Neuronal stem cell (in vitro differentiated cells): ENCODE measurements around the gene ZNF319.

Source experiments
- DNase-seq: peaks from one replicate; pipeline ENCODE4 v3.0.0-alpha.2; 2013; ENCODE audit warnings: low spot score
- H2AFZ ChIP-seq: one replicate; pipeline ENCODE4 v1.6.1; 2013; ENCODE audit warnings: mild to moderate bottlenecking, low read length, inconsistent platforms
- H2AK5ac ChIP-seq: 2 replicates; pipeline ENCODE4 v1.6.1; 2013; ENCODE audit warnings: low read depth, mild to moderate bottlenecking, inconsistent platforms, low read length, moderate library complexity, mixed read lengths
- H2BK120ac ChIP-seq: 2 replicates; pipeline ENCODE4 v1.6.1; 2013; ENCODE audit warnings: low read depth, mild to moderate bottlenecking, inconsistent platforms, low read length, moderate library complexity, mixed read lengths
- H2BK12ac ChIP-seq: one replicate; pipeline ENCODE4 v1.6.1; 2013; ENCODE audit warnings: low read length, inconsistent platforms
- H2BK15ac ChIP-seq: 2 replicates; pipeline ENCODE4 v1.6.1; 2013; ENCODE audit warnings: mild to moderate bottlenecking, low read length, inconsistent platforms, mixed read lengths
- H2BK5ac ChIP-seq: one replicate; pipeline ENCODE4 v1.6.1; 2013; ENCODE audit warnings: inconsistent platforms, mild to moderate bottlenecking, low read length, moderate library complexity
- H3K14ac ChIP-seq: one replicate; pipeline ENCODE4 v1.6.1; 2013; ENCODE audit warnings: low read length, inconsistent platforms
- H3K18ac ChIP-seq: 2 replicates; pipeline ENCODE4 v1.6.1; 2013; ENCODE audit warnings: low read length, inconsistent platforms
- H3K23ac ChIP-seq: 2 replicates; pipeline ENCODE4 v1.6.1; 2013; ENCODE audit warnings: low read depth, mild to moderate bottlenecking, mixed read lengths, low read length, inconsistent platforms; ENCODE audit not compliant: poor library complexity
- H3K27ac ChIP-seq: replicated peaks from 3 replicates; pipeline ENCODE4 v1.5.1; 2013; ENCODE audit warnings: low read length, inconsistent platforms
- H3K27me3 ChIP-seq, 3 experiments: 2 replicates each; pipeline ENCODE4 v1.6.1; 2013; ENCODE audit warnings: low read length in 3 of 3, mild to moderate bottlenecking in 2 of 3, inconsistent platforms in 1 of 3, low read depth in 1 of 3, mixed read lengths in 1 of 3, moderate library complexity in 1 of 3; ENCODE audit not compliant: control insufficient read depth in 3 of 3, insufficient read depth in 3 of 3
- H3K36me3 ChIP-seq, 2 donors: replicated peaks in 1 of 2; 2 replicates each; pipeline ENCODE4 v1.6.1; 2013; ENCODE audit warnings: low read length in 2 of 2; ENCODE audit not compliant: control insufficient read depth in 2 of 2, insufficient read depth in 2 of 2
- H3K4ac ChIP-seq: 2 replicates; pipeline ENCODE4 v1.6.1; 2013; ENCODE audit warnings: inconsistent platforms, mild to moderate bottlenecking, low read length, moderate library complexity
- H3K4me1 ChIP-seq, 2 donors: 1 replicate in 1 of 2; 2 replicates in 1 of 2; pipeline ENCODE4 v1.6.1; 2013; ENCODE audit warnings: low read length in 2 of 2, low read depth in 1 of 2; ENCODE audit not compliant: control insufficient read depth in 2 of 2, insufficient read depth in 1 of 2
- H3K4me2 ChIP-seq: one replicate; pipeline ENCODE4 v1.6.1; 2013; ENCODE audit warnings: mild to moderate bottlenecking, low read length, inconsistent platforms; ENCODE audit not compliant: insufficient read depth, poor library complexity, severe bottlenecking
- H3K4me3 ChIP-seq, 2 donors: 2 replicates each; pipeline ENCODE4 v1.5.1; 2013; ENCODE audit warnings: low read length in 2 of 2, mild to moderate bottlenecking in 2 of 2, inconsistent platforms in 1 of 2, moderate library complexity in 1 of 2
- H3K79me1 ChIP-seq: one replicate; pipeline ENCODE4 v1.6.1; 2013; ENCODE audit warnings: low read depth, mild to moderate bottlenecking, inconsistent platforms, low read length, moderate library complexity
- H3K9ac ChIP-seq: one replicate; pipeline ENCODE4 v1.6.1; 2013; ENCODE audit warnings: mild to moderate bottlenecking, low read depth, low read length, inconsistent platforms; ENCODE audit not compliant: poor library complexity
- H3K9me3 ChIP-seq, 2 donors: replicated peaks in 1 of 2; 2 replicates each; pipeline versions ENCODE3 to v1.6.1; 2013; ENCODE audit warnings: low read length in 2 of 2, mild to moderate bottlenecking in 2 of 2, inconsistent platforms in 1 of 2, low read depth in 1 of 2, mixed read lengths in 1 of 2, moderate library complexity in 1 of 2; ENCODE audit not compliant: control insufficient read depth in 2 of 2, insufficient read depth in 1 of 2
- H4K8ac ChIP-seq: one replicate; pipeline ENCODE4 v1.6.1; 2013; ENCODE audit warnings: low read depth, mild to moderate bottlenecking, inconsistent platforms, low read length, moderate library complexity
- H4K91ac ChIP-seq: one replicate; pipeline ENCODE4 v1.6.1; 2013; ENCODE audit warnings: low read length, low read depth, mild to moderate bottlenecking, inconsistent platforms; ENCODE audit not compliant: poor library complexity
- WGBS, 2 donors: extraction: QIAGEN DNeasy Blood & Tissue Kit; methylation state at CpG; one replicate each; pipeline ENCODE4 v1.1.7; 2013; ENCODE audit warnings: missing lambda C conversion rate in 2 of 2, mixed read lengths in 1 of 2; ENCODE audit not compliant: insufficient read length in 2 of 2, insufficient replicate concordance in 1 of 2; ENCODE audit errors: extremely low coverage in 2 of 2; 5-methylcytosine and 5-hydroxymethylcytosine counted together

Gene ZNF319

DNA sequence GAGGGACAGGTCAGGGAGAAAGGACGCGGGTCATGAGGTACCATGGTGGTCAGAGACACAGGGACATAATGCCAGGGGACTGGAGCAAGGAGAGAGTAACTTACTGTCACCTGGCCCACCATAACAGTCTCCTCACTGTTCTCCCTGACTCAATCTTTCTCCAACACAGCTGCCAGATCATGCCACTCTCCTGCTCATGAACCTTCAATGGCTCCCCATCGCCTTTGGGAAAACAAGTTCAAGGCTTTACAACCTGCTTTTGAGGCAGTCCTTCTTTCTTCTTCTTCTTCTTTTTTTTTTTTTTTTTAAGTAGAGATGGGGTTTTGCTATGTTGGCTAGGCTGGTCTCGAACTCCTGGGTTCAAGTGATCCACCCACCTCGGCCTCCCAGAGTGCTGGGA, 52.4 kb downstream of the ZNF319 start:
- no peaks in the 10 kb centered on the region for H3K36me3 ChIP-seq
- no peak overlapping the region for H3K4me3 ChIP-seq
- H2BK120ac ChIP-seq, result no peak overlapping the region
- peak overlapping the region; percentile 49 for H2AK5ac ChIP-seq
- no CpG with 5 or more reads among the region's 5 CpGs for WGBS, 2 donors
- no peak overlapping the region for H4K8ac ChIP-seq
- H4K91ac ChIP-seq, result no peak overlapping the region
- H2BK5ac ChIP-seq, result no peak overlapping the region
- no peaks in the 10 kb centered on the region for H3K79me1 ChIP-seq
- no peak overlapping the region for H3K23ac ChIP-seq
- H3K4me1 ChIP-seq, result peaks cover 0 to 3% of the 10 kb centered on the region in 2 donors
- H3K14ac ChIP-seq, result no peak overlapping the region
- peaks cover 0 to 6% (median 0%) of the 10 kb centered on the region in 3 experiments for H3K27me3 ChIP-seq
- H3K4me2 ChIP-seq, result no peak overlapping the region
- H2AFZ ChIP-seq, result no peak overlapping the region
- H3K27ac ChIP-seq, result no peak overlapping the region
- peak overlapping the region; percentile 72 for H3K18ac ChIP-seq
- H3K9ac ChIP-seq, result no peak overlapping the region
- H3K9me3 ChIP-seq, result no peaks in the 10 kb centered on the region
- no peak for DNase-seq
- H2BK15ac ChIP-seq, result no peak overlapping the region
- no peak overlapping the region for H2BK12ac ChIP-seq
- no peak overlapping the region for H3K4ac ChIP-seq

GRCh38 chr16:57947261-57947660, 53.2 kb downstream of the ZNF319 start:
- Histone ChIP-seq H3K18ac (no peak overlapping the region), H2BK15ac (no peak overlapping the region), H2AK5ac (no peak overlapping the region), H3K4me2 (no peak overlapping the region), H3K9me3 (no peaks in the 10 kb centered on the region), H3K23ac (no peak overlapping the region), H3K79me1 (no peaks in the 10 kb centered on the region), H2AFZ (no peak overlapping the region), H2BK120ac (no peak overlapping the region), H3K4me1 (peaks cover 0 to 3% of the 10 kb centered on the region in 2 donors), H3K4ac (no peak overlapping the region), H2BK12ac (no peak overlapping the region), H4K8ac (no peak overlapping the region), H3K36me3 (no peaks in the 10 kb centered on the region), H3K9ac (no peak overlapping the region), H3K27ac (no peak overlapping the region), H3K27me3 (peaks cover 0 to 8% (median 0%) of the 10 kb centered on the region in 3 experiments), H3K4me3 (no peak overlapping the region), H3K14ac (no peak overlapping the region), H4K91ac (no peak overlapping the region), H2BK5ac (no peak overlapping the region)
- no peak for DNase-seq
- no CpG with 5 or more reads among the region's 2 CpGs for WGBS, 2 donors

GRCh38 chr16:57946181-57946801, 54.2 kb downstream of the ZNF319 start:
- Histone ChIP-seq H3K18ac (no peak overlapping the region), H3K79me1 (no peaks in the 10 kb centered on the region), H3K4me1 (peaks cover 0 to 3% of the 10 kb centered on the region in 2 donors), H2AK5ac (no peak overlapping the region), H3K4me3 (no peak overlapping the region), H2AFZ (no peak overlapping the region), H3K9me3 (no peaks in the 10 kb centered on the region), H2BK120ac (no peak overlapping the region), H4K8ac (no peak overlapping the region), H3K4me2 (no peak overlapping the region), H3K4ac (no peak overlapping the region), H3K27ac (no peak overlapping the region), H3K14ac (no peak overlapping the region), H4K91ac (no peak overlapping the region), H3K27me3 (peaks cover 0 to 12% (median 0%) of the 10 kb centered on the region in 3 experiments), H2BK15ac (no peak overlapping the region), H2BK5ac (no peak overlapping the region), H3K9ac (no peak overlapping the region), H3K23ac (no peak overlapping the region), H3K36me3 (no peaks in the 10 kb centered on the region), H2BK12ac (no peak overlapping the region)
- DNase-seq, result no peak
- WGBS, 2 donors, result no CpG with 5 or more reads among the region's 13 CpGs

GRCh38 chr16:57945740-57946138, 54.7 kb downstream of the ZNF319 start:
- Histone ChIP-seq H3K9ac (no peak overlapping the region), H3K27me3 (peaks cover 0 to 13% (median 0%) of the 10 kb centered on the region in 3 experiments), H2AFZ (no peak overlapping the region), H2BK120ac (no peak overlapping the region), H2BK15ac (no peak overlapping the region), H3K4me3 (no peak overlapping the region), H3K14ac (no peak overlapping the region), H3K4ac (no peak overlapping the region), H2AK5ac (no peak overlapping the region), H3K27ac (no peak overlapping the region), H3K36me3 (no peaks in the 10 kb centered on the region), H3K79me1 (no peaks in the 10 kb centered on the region), H4K8ac (no peak overlapping the region), H3K23ac (no peak overlapping the region), H3K18ac (no peak overlapping the region), H3K4me1 (peaks cover 0 to 3% of the 10 kb centered on the region in 2 donors), H3K4me2 (no peak overlapping the region), H2BK12ac (no peak overlapping the region), H3K9me3 (no peaks in the 10 kb centered on the region), H2BK5ac (no peak overlapping the region), H4K91ac (no peak overlapping the region)
- WGBS, 2 donors, result no CpG with 5 or more reads among the region's 7 CpGs
- no peak for DNase-seq
